Pancreas (tissue), 10 donors: ENCODE data around the gene HNRNPM. TPM values are rescaled to one million over a fixed set of nuclear protein-coding genes. Genes with fewer than 3 reads are reported as not detected.
"Not testable (repeated sequence)": the region's sequence is repeated elsewhere in the genome, so short reads cannot be mapped to it uniquely, and the experiment has no call there.

Experiments
- ATAC-seq, 4 donors: fragments of 200-7000 bp; cut with Tn5 transposase; one replicate each; pipeline versions ENCODE4 v1.8.0 to v1.9.1; 2020; ENCODE audit warnings: mild to moderate bottlenecking in 4 of 4, moderate library complexity in 4 of 4
- DNase-seq, 6 donors: peaks; one replicate each; pipeline ENCODE4 v3.0.0-alpha.2; 2020
- FAIRE-seq: peaks from 2 replicates; lab custom pipeline; 2012; peaks lifted over from hg19 to GRCh38; lab: Jason Lieb, UNC
- H3K27ac ChIP-seq, 4 donors: fragments of 200-600 bp; sonication (generic); 1 replicate in 3 of 4; 2 replicates in 1 of 4; pipeline versions ENCODE4 v1.5.0 to v1.8.0; 2020
- H3K27me3 ChIP-seq, 4 donors: fragments of 200-600 bp; one replicate each; pipeline ENCODE4 v1.8.0; 2021
- H3K36me3 ChIP-seq, 3 donors: fragments of 200-600 bp; sonication (generic) in 1 of 3; one replicate each; pipeline versions ENCODE4 v1.5.0 to v1.8.0; 2020 to 2021
- H3K4me1 ChIP-seq, 3 donors: fragments of 200-600 bp; one replicate each; pipeline ENCODE4 v1.8.0; 2021
- H3K4me3 ChIP-seq, 4 donors: fragments of 200-600 bp; sonication (generic) in 2 of 4; one replicate each; pipeline versions ENCODE4 v1.5.0 to v1.8.0; 2020 to 2021
- H3K9me3 ChIP-seq, 4 donors: fragments of 200-600 bp; one replicate each; pipeline ENCODE4 v1.8.0; 2021
- CTCF ChIP-seq, 4 donors: fragments of 200-600 bp; sonication (generic) in 3 of 4; IDR thresholded peaks; one replicate each; pipeline versions ENCODE4 v1.5.0 to v1.8.0; 2021; ENCODE audit warnings: antibody characterized with exemption in 4 of 4
- WGBS, 2 donors: extraction: QIAGEN DNeasy Blood & Tissue Kit; methylation state at CpG; one replicate each; pipeline ENCODE4 v1.1.7; 2013; 5-methylcytosine and 5-hydroxymethylcytosine counted together
- intact Hi-C, 3 donors: fragments of 100-400 bp; cut with DNase I; formaldehyde crosslinking; loops; one replicate each; pipeline versions ENCODE4 v1.11.1 to v1.14.2; 2022
- polyA plus RNA-seq, 2 donors: library from polyadenylated mRNA; stranded (reverse); fragments of 200-250 nt; gene quantifications; one replicate each; pipeline ENCODE4 v1.2.3, GENCODE V29; 2013
- total RNA-seq, 6 donors: library from RNA; stranded (reverse); fragmentation: NEBNext Ultra II Directional in 4 of 6; extraction: Animal tissue kit (Norgen Biotek cat#: 25700) in 4 of 6; gene quantifications; one replicate each; pipeline versions ENCODE4 v1.2.1 to v1.2.4, GENCODE V29; 2021 to 2023
- donor health status: healthy with polysubstance abuse.
- donor health status: DM: no; HTN: no; CAD: no; lungs with moderate emphysema.
- donor health status: DM: no; HTN: no; CAD: no.
- donor health status: control.
- donor health status: control.
- donor health status: Bipolar disorder and iron deficiency.
- donor health status: DM: yes; HTN: yes; CAD: no.
- donor health status: DM: no; HTN: no; CAD: no.
- donor health status: DM: no; HTN: no; CAD: no.
- donor health status: DM: yes; HTN: yes; CAD: no.

The HNRNPM gene
- total and polyA plus RNA-seq, 8 donors: 44.5 to 90.1 (median 66.6) TPM

- no peaks in the 10 kb centered on the region for H3K9me3 ChIP-seq
- 69 to 70% methylated on average over 9 of the region's 9 CpGs for WGBS, 2 donors
- ATAC-seq (peak; percentile 27 to 96 (median 84)), DNase-seq (peak in 5 of 6 donors; percentile 57 to 83 (median 76)), FAIRE-seq (peak; percentile 95)
- no peak overlapping the region for H3K4me3 ChIP-seq
- H3K36me3 ChIP-seq: no peaks in the 10 kb centered on the region
- TF ChIP-seq CTCF (IDR thresholded peaks at IDR 0.05): no peak
- peak overlapping the region in 2 of 4 donors; percentile 74 to 84 for H3K27ac ChIP-seq
- H3K27me3 ChIP-seq: no peaks in the 10 kb centered on the region
- intact Hi-C loops: no loop called here
- H3K4me1 ChIP-seq: peaks cover 0 to 12% (median 0%) of the 10 kb centered on the region in 3 donors
Measured at GRCh38 chr19:8423817-8424223, 21.0 kb upstream of the HNRNPM start.

DNA sequence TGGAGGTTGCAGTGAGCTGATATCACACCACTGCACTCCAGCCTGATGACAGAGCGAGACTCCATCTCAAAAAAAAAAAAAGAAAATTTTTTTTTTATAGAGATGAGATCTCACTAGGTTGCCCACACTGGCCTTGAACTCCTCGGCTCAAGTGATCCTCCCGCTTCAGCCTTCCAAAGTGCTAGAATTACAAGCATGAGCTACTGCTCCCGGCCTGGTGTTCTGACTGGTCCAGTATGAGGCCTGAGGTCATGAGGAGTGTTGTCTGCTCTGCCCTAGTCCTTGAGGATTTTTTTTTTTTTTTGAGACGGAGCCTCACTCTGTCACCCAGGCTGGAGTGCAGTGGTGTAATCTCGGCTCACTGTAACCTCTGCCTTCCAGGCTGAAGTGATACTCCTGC is 19.4 kb upstream of the HNRNPM start:
- ATAC-seq, H3K9me3 ChIP-seq, FAIRE-seq, H3K36me3 ChIP-seq, H3K4me3 ChIP-seq, DNase-seq, H3K27me3 ChIP-seq, intact Hi-C loops, H3K27ac ChIP-seq: not testable (repeated sequence)
- H3K4me1 ChIP-seq: peaks cover 0 to 12% (median 0%) of the 10 kb centered on the region in 3 donors
- WGBS, 2 donors: 89 to 90% methylated on average over 6 of the region's 6 CpGs

DNA sequence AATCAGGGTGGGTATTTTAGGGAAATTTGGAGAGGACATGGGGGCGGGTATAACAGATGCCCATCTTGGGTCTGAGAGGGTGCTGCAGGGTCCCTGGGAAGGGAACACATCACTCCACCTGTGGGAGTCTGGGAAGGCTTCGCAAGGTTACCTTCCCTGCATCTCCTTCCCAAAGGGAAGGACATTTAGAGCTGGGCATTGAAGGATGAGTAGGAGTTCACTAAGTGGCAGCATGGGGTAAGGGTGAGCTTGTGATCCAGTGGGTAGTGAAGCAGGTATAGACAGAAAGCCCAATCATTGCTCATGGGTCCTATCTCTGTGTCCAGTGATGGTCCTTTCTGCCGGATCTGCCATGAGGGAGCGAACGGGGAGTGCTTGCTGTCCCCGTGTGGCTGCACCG is 18.5 kb upstream of the HNRNPM start:
- DNase-seq (no peak), ATAC-seq (no peak), FAIRE-seq (no peak)
- no peaks in the 10 kb centered on the region for H3K36me3 ChIP-seq
- WGBS, 2 donors: 94 to 98% methylated on average over 7 of the region's 7 CpGs
- no peak for TF ChIP-seq CTCF (IDR thresholded peaks at IDR 0.05)
- no peak overlapping the region for H3K27ac ChIP-seq
- no peak overlapping the region for H3K4me3 ChIP-seq
- H3K27me3 ChIP-seq: no peaks in the 10 kb centered on the region
- no peaks in the 10 kb centered on the region for H3K9me3 ChIP-seq
- H3K4me1 ChIP-seq: peaks cover 0 to 12% (median 0%) of the 10 kb centered on the region in 3 donors
- intact Hi-C loops: no loop called here

DNA sequence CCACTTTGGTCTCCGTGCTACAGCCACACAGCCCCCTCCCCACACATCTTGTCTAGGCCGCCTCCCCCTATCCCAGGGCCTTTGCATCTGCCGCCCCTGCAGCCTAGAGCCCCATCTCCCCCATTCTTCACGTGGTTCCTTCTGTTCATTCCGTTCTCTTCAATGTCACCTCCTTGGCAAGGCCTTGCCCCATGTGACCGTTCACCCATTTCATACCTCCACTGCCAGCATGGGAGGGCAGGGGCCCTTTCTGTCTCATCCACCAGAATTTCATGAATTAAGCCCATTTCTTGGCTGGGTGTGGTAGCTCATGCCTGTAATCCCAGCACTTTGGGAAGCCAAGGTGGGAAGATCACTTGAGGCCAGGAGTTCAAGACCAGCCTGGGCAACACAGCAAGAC is 15.7 kb upstream of the HNRNPM start:
- no peaks in the 10 kb centered on the region for H3K27me3 ChIP-seq
- FAIRE-seq (no peak), ATAC-seq (no peak), DNase-seq (no peak)
- H3K36me3 ChIP-seq: no peaks in the 10 kb centered on the region
- H3K4me1 ChIP-seq: peaks cover 0 to 4% (median 2%) of the 10 kb centered on the region in 3 donors
- H3K9me3 ChIP-seq: no peaks in the 10 kb centered on the region
- no peak overlapping the region for H3K27ac ChIP-seq
- intact Hi-C loops: no loop called here
- H3K4me3 ChIP-seq: no peak overlapping the region
- no peak for TF ChIP-seq CTCF (IDR thresholded peaks at IDR 0.05)
- WGBS, 2 donors: 93% methylated on average over 6 of the region's 6 CpGs

- H3K4me3 ChIP-seq: no peak overlapping the region
- FAIRE-seq (no peak), ATAC-seq (no peak), DNase-seq (no peak)
- peaks cover 0 to 9% (median 4%) of the 10 kb centered on the region in 3 donors for H3K4me1 ChIP-seq
- H3K9me3 ChIP-seq: no peaks in the 10 kb centered on the region
- WGBS, 2 donors: 94 to 95% methylated on average over 6 of the region's 6 CpGs
- H3K36me3 ChIP-seq: no peaks in the 10 kb centered on the region
- intact Hi-C loops: no loop called here
- TF ChIP-seq CTCF (IDR thresholded peaks at IDR 0.05): no peak
- no peak overlapping the region for H3K27ac ChIP-seq
- H3K27me3 ChIP-seq: no peaks in the 10 kb centered on the region
Measured at GRCh38 chr19:8429826-8430225, 14.9 kb upstream of the HNRNPM start.
